GM19324 (cell line): ENCODE data around the gene KLHL30.
A peak's percentile ranks its signal among the peaks of the same experiment; 100 is the strongest.

Experiments
- ATAC-seq: cut with Tn5 transposase; IDR thresholded peaks from one replicate; pipeline ENCODE4 v1.9.1; 2021; ENCODE audit warnings: mild to moderate bottlenecking, moderate library complexity; ENCODE audit not compliant: unreplicated experiment, low FRiP score

Gene KLHL30

GRCh38 chr2:238138331-238139195, at the start of gene KLHL30:
KLHL30 (plus strand) TSS chr2:238138668; CDS start chr2:238140755, 2,087 bp downstream.
- ATAC-seq = no peak

- ATAC-seq = no peak
Measured at GRCh38 chr2:238090887-238091286, 47.6 kb upstream of the KLHL30 start.

GRCh38 chr2:238091436-238092060, 46.9 kb upstream of the KLHL30 start:
- ATAC-seq = no peak

- no peak for ATAC-seq
Measured at GRCh38 chr2:238092486-238093035, 45.9 kb upstream of the KLHL30 start.

GRCh38 chr2:238093181-238094140, 45.0 kb upstream of the KLHL30 start:
- no peak for ATAC-seq

- no peak for ATAC-seq
Measured at GRCh38 chr2:238094438-238095022, 43.9 kb upstream of the KLHL30 start.

- ATAC-seq = no peak
Measured at GRCh38 chr2:238095143-238095542, 43.3 kb upstream of the KLHL30 start.

- no peak for ATAC-seq
Measured at GRCh38 chr2:238096311-238097011, 42.0 kb upstream of the KLHL30 start.

- no peak for ATAC-seq
Measured at GRCh38 chr2:238097201-238097987, 41.1 kb upstream of the KLHL30 start.

- ATAC-seq = peak; percentile 67
Measured at GRCh38 chr2:238097988-238098871, 40.2 kb upstream of the KLHL30 start.

GRCh38 chr2:238098901-238099713, 39.4 kb upstream of the KLHL30 start:
- peak; percentile 8 for ATAC-seq

GRCh38 chr2:238099714-238100048, 38.8 kb upstream of the KLHL30 start:
- ATAC-seq = no peak

GRCh38 chr2:238100049-238100820, 38.2 kb upstream of the KLHL30 start, which contains the start of gene ESPNL:
ESPNL (plus strand) TSS chr2:238100340; CDS start chr2:238100420, 80 bp downstream.
- ATAC-seq = no peak

GRCh38 chr2:238100821-238101771, 37.4 kb upstream of the KLHL30 start:
- ATAC-seq = no peak
